NCI-H1436 treated with DMSO at 0.1 percent for 48 hours (cell line): ENCODE data around the gene EEF1AKMT2.
"Not testable (repeated sequence)": the region's sequence is repeated elsewhere in the genome, so short reads cannot be mapped to it uniquely, and the experiment has no call there.

Experiments used
- DNase-seq: peaks from one replicate; lab custom pipeline; 2025; lab: John Stamatoyannopoulos, UW

Gene EEF1AKMT2

GRCh38 chr10:124755581-124755980 is 36.1 kb downstream of the EEF1AKMT2 start:
- no peak for DNase-seq

- no peak for DNase-seq
Observed at GRCh38 chr10:124754227-124754626, 37.5 kb downstream of the EEF1AKMT2 start.

DNA sequence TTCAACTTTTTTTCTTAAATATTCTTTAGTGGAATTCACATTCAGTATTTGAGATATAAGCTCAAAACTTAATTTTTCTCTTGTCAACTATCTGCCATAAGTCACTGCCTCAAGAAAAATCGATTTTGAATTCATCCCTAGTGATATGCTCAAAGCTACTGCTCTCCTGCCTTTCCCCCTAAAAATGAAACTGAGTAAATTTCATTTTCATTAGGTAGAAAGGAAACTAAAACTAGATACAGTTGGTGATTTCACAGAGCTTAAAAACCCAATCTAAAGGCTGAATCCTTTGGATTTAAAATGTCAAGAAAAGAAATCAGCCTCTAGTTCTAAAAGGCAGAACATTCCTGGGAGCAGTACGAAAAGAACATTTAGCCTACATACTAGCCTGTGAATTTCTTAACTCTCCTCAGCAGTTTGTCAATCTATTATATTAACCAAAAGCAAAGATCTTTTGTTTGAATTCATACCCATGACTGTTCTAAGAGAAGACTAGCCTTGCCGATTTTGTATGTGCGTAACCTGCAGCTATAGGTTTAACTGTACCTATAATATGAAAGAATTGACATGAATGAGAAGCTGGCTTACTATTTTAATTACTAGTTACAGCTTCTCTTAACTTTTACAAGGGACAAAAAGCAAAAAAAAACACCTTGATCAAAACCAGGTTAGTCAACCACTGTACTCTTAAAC is 42.6 kb downstream of the EEF1AKMT2 start:
- no peak for DNase-seq

- no peak for DNase-seq
Observed at GRCh38 chr10:124748166-124748565, 43.5 kb downstream of the EEF1AKMT2 start.

DNA sequence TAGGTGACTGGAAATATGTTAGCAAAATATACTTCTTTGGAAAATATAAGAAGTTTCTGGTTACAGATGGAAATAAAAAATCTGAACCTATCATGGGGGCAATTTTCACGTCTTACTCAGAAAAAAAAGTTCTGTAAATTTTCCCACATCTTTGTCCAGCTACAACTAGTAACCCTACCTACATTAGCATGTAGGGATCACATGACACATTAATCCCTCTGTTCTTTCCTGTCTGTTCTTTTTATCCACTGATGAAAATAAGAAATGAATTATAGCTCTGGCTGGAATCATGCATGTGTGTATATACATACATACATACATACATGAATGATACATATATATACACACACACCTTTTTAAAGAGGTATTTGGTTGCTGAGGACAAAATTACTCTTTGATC is 43.9 kb downstream of the EEF1AKMT2 start:
- no peak for DNase-seq

DNA sequence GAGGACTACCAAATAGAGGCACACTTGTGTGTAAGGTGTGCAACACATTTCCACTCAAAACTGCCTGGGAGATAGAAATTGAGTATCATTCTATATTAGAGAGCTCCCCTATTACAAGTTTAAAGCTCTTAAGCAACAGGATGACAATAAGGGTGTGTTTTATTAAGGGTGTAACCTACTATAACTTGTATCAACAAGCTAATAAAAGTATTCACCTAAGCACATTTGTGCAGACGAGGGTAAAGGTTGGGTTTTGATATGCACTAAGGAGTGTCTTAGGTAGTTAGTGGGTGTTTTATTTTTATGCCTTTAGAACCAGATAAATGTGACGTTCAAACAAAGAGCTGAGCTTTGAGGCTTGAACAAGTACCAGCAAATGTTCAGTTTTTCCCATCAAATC is 44.7 kb downstream of the EEF1AKMT2 start:
- no peak for DNase-seq

GRCh38 chr10:124746447-124746846 is 45.2 kb downstream of the EEF1AKMT2 start:
- not testable (repeated sequence) for DNase-seq

GRCh38 chr10:124745673-124746072 is 46.0 kb downstream of the EEF1AKMT2 start:
- DNase-seq = peak; percentile 33

DNA sequence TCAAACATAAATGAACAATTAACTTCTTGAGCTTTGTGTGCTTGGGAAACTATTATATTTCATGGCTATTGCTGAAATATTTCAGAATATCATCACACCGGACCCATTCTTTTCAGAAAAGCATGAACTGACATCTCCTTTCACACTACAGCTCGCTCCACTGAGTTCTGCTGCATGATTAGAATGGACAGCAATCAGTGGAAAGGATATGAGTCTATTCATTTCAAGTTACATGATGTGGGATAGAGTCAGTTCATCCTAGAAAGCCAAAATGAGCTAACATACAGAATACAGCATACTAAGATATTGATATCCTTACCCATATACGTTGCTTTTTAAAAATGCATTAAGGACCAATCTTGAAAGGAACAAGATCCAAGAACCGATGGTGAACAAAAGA is 46.4 kb downstream of the EEF1AKMT2 start:
- DNase-seq = no peak

GRCh38 chr10:124744102-124745050 is 47.3 kb downstream of the EEF1AKMT2 start, which contains the start of gene FAM53B:
Gene FAM53B, minus strand, starts transcription at chr10:124744378. Its CDS starts 37,665 bp downstream, at chr10:124706713.
- no peak for DNase-seq

GRCh38 chr10:124743191-124744101 is 48.2 kb downstream of the EEF1AKMT2 start:
- DNase-seq = no peak

DNA sequence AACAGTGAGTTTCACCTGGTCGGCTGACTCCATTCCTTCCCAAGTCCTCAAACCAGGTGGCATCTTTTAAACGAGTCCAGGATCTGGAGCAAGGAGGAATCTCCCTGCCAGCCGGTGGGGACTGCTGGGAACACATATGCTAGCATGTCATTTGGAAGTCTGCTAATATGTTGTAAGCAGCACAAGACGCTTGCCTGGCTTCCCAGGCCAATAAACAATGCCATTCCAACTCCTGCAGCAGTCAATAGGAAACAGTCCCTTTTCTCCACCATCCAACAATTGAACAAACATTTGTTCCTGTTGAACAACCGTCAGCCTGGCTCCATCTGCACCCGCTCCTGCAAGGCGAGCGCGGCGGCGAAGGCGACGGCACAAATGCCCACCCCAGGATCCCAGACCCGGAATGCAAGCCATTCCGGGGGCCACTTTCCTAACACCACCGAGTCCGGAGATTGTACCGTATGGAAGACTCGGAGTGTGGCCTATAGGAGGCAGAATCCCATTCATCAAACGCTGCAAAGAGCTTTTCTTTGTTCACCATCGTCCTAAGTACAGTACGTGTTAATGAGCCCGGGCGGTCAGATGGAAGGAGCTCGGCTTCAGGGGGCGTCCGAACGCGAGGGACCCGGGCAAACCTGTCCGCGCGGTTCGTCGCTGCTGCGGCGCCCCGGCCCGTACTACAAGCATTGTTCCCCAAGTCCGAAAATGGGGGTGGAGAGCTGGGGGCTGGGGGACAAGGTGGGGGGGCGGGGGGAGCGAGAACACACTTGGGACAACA is 49.1 kb downstream of the EEF1AKMT2 start:
- DNase-seq = no peak

DNA sequence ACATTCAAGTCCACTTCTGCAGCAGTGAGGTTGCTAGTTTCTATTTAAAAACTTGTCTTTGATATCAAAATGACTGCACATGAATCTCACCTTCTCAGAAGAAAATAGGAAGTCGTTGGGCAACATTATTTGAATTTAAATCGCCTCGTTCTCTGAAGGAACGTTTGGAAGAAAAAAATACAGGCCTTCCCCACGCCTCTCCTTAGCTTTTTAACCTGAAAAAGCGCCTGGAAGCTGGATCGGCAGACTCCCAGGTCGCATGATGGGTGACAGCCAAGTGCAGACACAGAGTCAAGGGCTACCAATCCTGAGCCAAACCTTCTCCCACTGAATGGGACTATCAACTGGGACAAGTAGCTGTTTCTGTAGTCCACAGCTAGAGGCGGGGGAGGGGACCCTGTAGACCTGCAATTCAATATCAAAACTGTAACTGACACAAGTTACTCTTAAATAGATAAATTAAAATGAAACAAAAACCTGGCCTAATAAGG is 49.7 kb downstream of the EEF1AKMT2 start:
- no peak for DNase-seq

DNA sequence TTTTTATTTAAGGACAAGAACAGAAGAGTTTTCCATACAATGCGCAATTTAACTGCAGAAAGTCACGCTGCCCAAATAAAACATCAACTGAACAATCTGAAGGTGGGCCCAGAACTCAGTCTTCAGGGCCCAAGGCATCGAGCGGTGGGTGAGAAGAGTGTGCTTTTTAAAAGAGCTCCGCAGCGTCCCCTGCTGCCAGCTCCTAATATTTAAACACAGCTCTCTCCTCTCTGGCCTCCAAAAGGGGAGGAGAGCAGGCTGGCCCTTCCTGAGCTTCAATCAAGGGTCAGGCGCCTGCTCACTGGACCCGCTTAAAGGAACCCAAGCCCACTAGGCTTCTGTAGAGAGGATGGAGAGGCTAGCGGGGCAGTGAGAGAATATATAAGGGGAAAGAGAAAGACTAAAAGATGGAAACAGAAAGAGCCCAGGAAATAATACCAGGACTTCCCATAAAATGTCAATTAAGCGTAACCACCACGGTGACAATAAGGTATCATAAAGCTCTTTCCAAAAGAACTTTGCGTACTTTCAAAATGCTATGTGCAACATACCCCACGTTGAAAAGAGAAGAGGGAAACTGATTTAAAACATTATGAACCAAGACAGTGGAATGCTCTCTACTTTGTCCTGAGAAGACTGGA is 50.3 kb downstream of the EEF1AKMT2 start:
- peak; percentile 51 for DNase-seq

DNA sequence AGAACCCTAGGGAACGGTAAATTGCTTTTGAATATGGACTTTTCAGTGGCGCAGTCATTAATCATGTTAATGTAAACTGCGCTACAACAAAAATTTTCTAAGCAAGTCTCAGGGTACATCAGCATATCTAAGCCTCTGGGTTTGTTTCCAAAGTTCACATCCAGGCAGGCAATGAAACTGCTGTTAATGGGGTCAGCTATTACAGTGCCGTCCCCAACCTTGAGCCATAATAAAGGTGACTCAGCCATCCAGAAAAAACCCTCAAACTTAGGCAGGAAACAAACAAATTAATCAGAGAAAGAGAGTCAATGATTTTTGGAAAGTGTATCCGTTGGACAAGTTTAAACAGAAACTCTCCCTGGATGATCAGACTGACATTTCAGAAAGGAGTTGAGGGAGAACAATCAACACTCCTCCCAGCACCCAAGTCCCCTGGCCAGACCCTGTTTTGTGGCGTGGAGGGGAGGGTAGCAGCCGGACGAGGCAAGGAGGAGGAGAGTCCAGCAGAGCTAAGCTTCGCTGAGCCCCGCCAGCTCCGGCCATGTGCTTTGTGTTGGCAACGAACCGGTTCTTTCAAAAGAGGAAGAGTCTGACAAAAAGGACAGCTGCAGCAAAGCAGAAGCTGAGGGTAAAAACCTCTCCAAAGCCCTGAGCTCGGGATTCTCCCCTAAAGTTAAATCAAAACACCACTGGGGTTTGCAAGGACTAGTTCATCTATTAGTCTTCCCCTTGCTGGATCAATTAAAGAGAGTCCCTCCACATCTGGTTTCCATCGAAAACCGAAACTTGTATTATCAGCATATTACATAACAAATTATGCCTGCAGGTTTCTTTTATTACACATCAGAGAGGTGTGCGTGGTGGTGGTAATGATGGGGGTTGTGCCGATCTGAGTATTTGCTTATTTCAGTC is 51.1 kb downstream of the EEF1AKMT2 start:
- DNase-seq = no peak

- no peak for DNase-seq
Observed at GRCh38 chr10:124739986-124740368, 51.7 kb downstream of the EEF1AKMT2 start.

GRCh38 chr10:124739119-124739921 is 52.4 kb downstream of the EEF1AKMT2 start:
- DNase-seq = no peak

- no peak for DNase-seq
Observed at GRCh38 chr10:124738441-124738840, 53.2 kb downstream of the EEF1AKMT2 start.

GRCh38 chr10:124737708-124738107 is 54.0 kb downstream of the EEF1AKMT2 start:
- no peak for DNase-seq
